ENCODE measurements around the gene P2RX5. TPM values are rescaled to one million over a fixed set of nuclear protein-coding genes. Genes with fewer than 3 reads are reported as not detected.

Gene P2RX5
- total RNA-seq, 1 donor from 2014 or later, result 1.3 TPM

- no peak for DNase-seq (ENCODE audit: extremely low spot score, unreplicated experiment)
- no peak overlapping the region for H3K4me3 Mint-ChIP-seq
- H3K9me3 Mint-ChIP-seq, result no peaks in the 10 kb centered on the region
- TF ChIP-seq, protein P1, sequence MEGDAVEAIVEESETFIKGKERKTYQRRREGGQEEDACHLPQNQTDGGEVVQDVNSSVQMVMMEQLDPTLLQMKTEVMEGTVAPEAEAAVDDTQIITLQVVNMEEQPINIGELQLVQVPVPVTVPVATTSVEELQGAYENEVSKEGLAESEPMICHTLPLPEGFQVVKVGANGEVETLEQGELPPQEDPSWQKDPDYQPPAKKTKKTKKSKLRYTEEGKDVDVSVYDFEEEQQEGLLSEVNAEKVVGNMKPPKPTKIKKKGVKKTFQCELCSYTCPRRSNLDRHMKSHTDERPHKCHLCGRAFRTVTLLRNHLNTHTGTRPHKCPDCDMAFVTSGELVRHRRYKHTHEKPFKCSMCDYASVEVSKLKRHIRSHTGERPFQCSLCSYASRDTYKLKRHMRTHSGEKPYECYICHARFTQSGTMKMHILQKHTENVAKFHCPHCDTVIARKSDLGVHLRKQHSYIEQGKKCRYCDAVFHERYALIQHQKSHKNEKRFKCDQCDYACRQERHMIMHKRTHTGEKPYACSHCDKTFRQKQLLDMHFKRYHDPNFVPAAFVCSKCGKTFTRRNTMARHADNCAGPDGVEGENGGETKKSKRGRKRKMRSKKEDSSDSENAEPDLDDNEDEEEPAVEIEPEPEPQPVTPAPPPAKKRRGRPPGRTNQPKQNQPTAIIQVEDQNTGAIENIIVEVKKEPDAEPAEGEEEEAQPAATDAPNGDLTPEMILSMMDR (conservative IDR thresholded peaks at IDR 0.05), result peak; percentile 87
- H3K27ac Mint-ChIP-seq, result no peak overlapping the region
- no peaks in the 10 kb centered on the region for H3K36me3 Mint-ChIP-seq
- peaks cover 14% of the 10 kb centered on the region for H3K27me3 Mint-ChIP-seq
- H3K4me1 Mint-ChIP-seq (ENCODE audit: unreplicated experiment), result no peaks in the 10 kb centered on the region
These were observed 12.9 kb downstream of the P2RX5 start for GRCh38 chr17:3683054-3683511.

DNA sequence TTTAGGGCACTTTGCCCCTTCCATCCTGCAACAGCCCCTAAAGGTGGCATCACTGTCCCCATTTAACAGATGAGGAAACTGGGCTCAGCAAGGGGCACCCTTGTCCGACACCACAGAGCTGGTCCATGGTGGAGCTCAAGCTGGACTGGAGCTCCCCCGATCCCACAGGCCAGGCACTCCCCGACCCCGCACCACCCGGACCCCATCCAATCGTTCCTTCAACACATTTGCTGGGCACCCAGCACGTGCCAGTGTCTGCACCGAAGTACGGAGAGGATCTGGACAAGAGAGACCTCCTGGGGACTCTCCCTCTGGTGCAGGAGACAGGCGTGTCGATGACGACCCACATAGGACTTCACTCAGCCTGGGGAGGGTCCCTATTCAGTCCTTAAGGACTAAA lies 13.9 kb downstream of the P2RX5 start:
- no peak for DNase-seq (ENCODE audit: extremely low spot score, unreplicated experiment)
- H3K36me3 Mint-ChIP-seq, result no peaks in the 10 kb centered on the region
- H3K4me1 Mint-ChIP-seq (ENCODE audit: unreplicated experiment), result no peaks in the 10 kb centered on the region
- peaks cover 19% of the 10 kb centered on the region for H3K27me3 Mint-ChIP-seq
- no peak overlapping the region for H3K27ac Mint-ChIP-seq
- TF ChIP-seq, protein P1 (conservative IDR thresholded peaks at IDR 0.05), result no peak
- H3K9me3 Mint-ChIP-seq, result no peaks in the 10 kb centered on the region
- H3K4me3 Mint-ChIP-seq, result no peak overlapping the region

DNA sequence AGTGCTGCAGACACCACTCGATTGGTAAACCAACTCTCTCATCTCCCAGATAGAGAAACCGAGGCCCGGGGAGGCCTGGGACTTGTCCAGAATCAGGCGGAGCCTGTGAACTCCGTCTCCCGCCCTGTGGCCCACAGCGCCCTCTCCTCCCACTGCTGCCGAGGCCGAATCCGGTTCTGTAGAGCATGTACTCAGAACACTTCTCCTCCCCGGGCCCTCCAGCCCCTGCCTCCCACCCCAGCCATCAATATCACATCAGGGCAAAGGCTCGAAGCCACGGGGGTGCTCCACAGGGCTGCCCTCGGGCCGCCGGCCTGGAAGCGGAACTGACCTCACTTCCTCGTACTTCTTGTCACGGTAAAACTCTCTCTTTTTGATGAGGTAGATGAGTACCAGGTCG lies 14.4 kb downstream of the P2RX5 start:
- H3K9me3 Mint-ChIP-seq, result no peaks in the 10 kb centered on the region

GRCh38 chr17:3681057-3681456 lies 14.9 kb downstream of the P2RX5 start:
- no peak for DNase-seq (ENCODE audit: extremely low spot score, unreplicated experiment)
- peaks cover 19% of the 10 kb centered on the region for H3K27me3 Mint-ChIP-seq
- no peaks in the 10 kb centered on the region for H3K9me3 Mint-ChIP-seq
- H3K27ac Mint-ChIP-seq, result no peak overlapping the region
- H3K36me3 Mint-ChIP-seq, result no peaks in the 10 kb centered on the region
- TF ChIP-seq, protein P1 (conservative IDR thresholded peaks at IDR 0.05), result no peak
- H3K4me1 Mint-ChIP-seq (ENCODE audit: unreplicated experiment), result no peaks in the 10 kb centered on the region
- no peak overlapping the region for H3K4me3 Mint-ChIP-seq

More for the DNA sequence above, 14.4 kb downstream of the P2RX5 start:
- H3K4me1 Mint-ChIP-seq (ENCODE audit: unreplicated experiment), result no peaks in the 10 kb centered on the region
- H3K4me3 Mint-ChIP-seq, result no peak overlapping the region
- H3K27ac Mint-ChIP-seq, result no peak overlapping the region
- H3K36me3 Mint-ChIP-seq, result no peaks in the 10 kb centered on the region
- TF ChIP-seq, protein P1 (conservative IDR thresholded peaks at IDR 0.05), result no peak
- H3K27me3 Mint-ChIP-seq, result peaks cover 19% of the 10 kb centered on the region
- DNase-seq (ENCODE audit: extremely low spot score, unreplicated experiment), result no peak

GRCh38 chr17:3679531-3680126 lies 16.3 kb downstream of the P2RX5 start:
- TF ChIP-seq, protein P1 (conservative IDR thresholded peaks at IDR 0.05), result no peak
- Mint-ChIP-seq H3K4me1 (ENCODE audit: unreplicated experiment) (no peaks in the 10 kb centered on the region), H3K27ac (no peak overlapping the region), H3K36me3 (no peaks in the 10 kb centered on the region), H3K9me3 (no peaks in the 10 kb centered on the region), H3K4me3 (no peak overlapping the region), H3K27me3 (peaks cover 21% of the 10 kb centered on the region)
- DNase-seq (ENCODE audit: extremely low spot score, unreplicated experiment), result no peak

Measured in type B pancreatic cell (in vitro differentiated cells).